SK-N-SH (cell line): Measurements from ENCODE around the gene NTRK3. TPM values are rescaled to one million over a fixed set of nuclear protein-coding genes. Genes with fewer than 3 reads are reported as not detected.

Experiments used
- CTCF ChIA-PET: fragments of 300-600, 350-600 bp; formaldehyde crosslinking; extraction: SDS; loops from one replicate; lab custom pipeline; 2021; lab: Yijun Ruan, JAX
- POLR2A ChIA-PET: fragments of 350-600 bp; sonication (Branson Sonifier 250); formaldehyde crosslinking; extraction: SDS; loops from one replicate; lab custom pipeline; 2020; ENCODE audit warnings: antibody characterized with exemption, inconsistent platforms; lab: Yijun Ruan, JAX
- DNase-seq: peaks from one replicate; pipeline ENCODE4 v3.0.0; 2012
- H2AFZ ChIP-seq: fragments of 200-600 bp; sonication (generic); 2 replicates; pipeline ENCODE4 v1.8.1; 2016; ENCODE audit warnings: antibody characterized with exemption, mild to moderate bottlenecking, low read depth
- H3F3A ChIP-seq: fragments of 200-600 bp; sonication (generic); replicated peaks from 2 replicates; pipeline ENCODE3; 2016; ENCODE audit warnings: antibody characterized with exemption, mild to moderate bottlenecking; ENCODE audit not compliant: insufficient read depth
- H3K27ac ChIP-seq, 2 experiments: fragments of 200-500 bp in 1 of 2; fragments of 200-600 bp in 1 of 2; sonication (Bioruptor generic) in 1 of 2; sonication (generic), shearing (Covaris generic) in 1 of 2; 2 replicates each; pipeline versions ENCODE4 v1.5.1 to v1.6.1; 2014 to 2016; ENCODE audit warnings: low read depth in 2 of 2, inconsistent platforms in 1 of 2, low read length in 1 of 2, mild to moderate bottlenecking in 1 of 2, mixed read lengths in 1 of 2
- H3K27me3 ChIP-seq: fragments of 200-600 bp; sonication (generic), shearing (Covaris generic); 2 replicates; pipeline ENCODE4 v1.6.1; 2016; ENCODE audit warnings: mixed run types; ENCODE audit not compliant: insufficient read depth
- H3K36me3 ChIP-seq, 2 experiments: fragments of 200-500 bp in 1 of 2; fragments of 200-600 bp in 1 of 2; sonication (Bioruptor generic) in 1 of 2; sonication (generic) in 1 of 2; replicated peaks in 1 of 2; 2 replicates each; pipeline versions ENCODE3 to v1.5.1; 2014 to 2016; ENCODE audit warnings: low read length in 1 of 2, mild to moderate bottlenecking in 1 of 2; ENCODE audit not compliant: insufficient read depth in 2 of 2, control insufficient read depth in 1 of 2
- H3K4me1 ChIP-seq, 2 experiments: fragments of 200-500 bp in 1 of 2; fragments of 200-600 bp in 1 of 2; sonication (Bioruptor generic) in 1 of 2; sonication (generic), shearing (Covaris generic) in 1 of 2; 2 replicates each; pipeline versions ENCODE4 v1.5.1 to v1.6.1; 2014 to 2016; ENCODE audit warnings: low read depth in 1 of 2, low read length in 1 of 2, mixed run types in 1 of 2; ENCODE audit not compliant: insufficient read depth in 2 of 2, control insufficient read depth in 1 of 2
- H3K4me2 ChIP-seq: fragments of 200-600 bp; sonication (generic), shearing (Covaris generic); 2 replicates; pipeline ENCODE4 v1.6.1; 2017; ENCODE audit warnings: mixed run types
- H3K4me3 ChIP-seq, 2 experiments: fragments of 200-500 bp in 1 of 2; fragments of 200-600 bp in 1 of 2; sonication (Bioruptor generic) in 1 of 2; sonication (generic), shearing (Covaris generic) in 1 of 2; 2 replicates each; pipeline versions ENCODE4 v1.5.1 to v1.8.1; 2014 to 2016; ENCODE audit warnings: low read depth in 2 of 2, inconsistent platforms in 1 of 2, low read length in 1 of 2, mild to moderate bottlenecking in 1 of 2, mixed read lengths in 1 of 2, moderate library complexity in 1 of 2
- H3K79me2 ChIP-seq: fragments of 200-600 bp; sonication (generic); 2 replicates; pipeline ENCODE4 v1.8.1; 2017; ENCODE audit warnings: mild to moderate bottlenecking; ENCODE audit not compliant: insufficient read depth
- H3K9ac ChIP-seq: fragments of 200-600 bp; sonication (generic); 2 replicates; pipeline ENCODE4 v1.6.1; 2017; ENCODE audit warnings: mixed run types
- H3K9me2 ChIP-seq: fragments of 200-600 bp; sonication (generic); 2 replicates; pipeline ENCODE4 v1.6.1; 2017; ENCODE audit warnings: mixed run types
- H3K9me3 ChIP-seq: fragments of 200-600 bp; sonication (generic); 2 replicates; pipeline ENCODE4 v1.6.1; 2017; ENCODE audit warnings: mixed run types, mild to moderate bottlenecking, moderate library complexity
- H4K20me1 ChIP-seq: fragments of 200-600 bp; sonication (generic); 2 replicates; pipeline ENCODE4 v1.6.1; 2017; ENCODE audit warnings: mild to moderate bottlenecking, mixed run types; ENCODE audit not compliant: insufficient read depth
- CHD2 ChIP-seq: fragments of 150-350 bp; IDR thresholded peaks from 2 replicates; pipeline ENCODE4 v1.6.1; 2018; ENCODE audit warnings: low read length; ENCODE audit not compliant: partially characterized antibody
- ELF1 ChIP-seq: IDR thresholded peaks from 2 replicates; pipeline ENCODE4 v1.4.0; 2012
- EP300 ChIP-seq, 2 experiments: IDR thresholded peaks; 2 replicates each; pipeline versions ENCODE4 v1.4.0 to v1.6.1; 2012; ENCODE audit warnings: borderline replicate concordance in 1 of 2, low read depth in 1 of 2, low read length in 1 of 2
- EZH2phosphoT487 ChIP-seq: fragments of 200-600 bp; sonication (generic); IDR thresholded peaks from 2 replicates; pipeline ENCODE4 v1.6.1; 2017; ENCODE audit warnings: low read depth, mixed run types, mild to moderate bottlenecking, antibody characterized with exemption, moderate library complexity, borderline replicate concordance
- GATA2 ChIP-seq: sonication (generic); formaldehyde crosslinking; IDR thresholded peaks from 2 replicates; pipeline ENCODE4 v1.5.0; 2020; ENCODE audit warnings: mild to moderate bottlenecking, missing genetic modification reagents
- JUND ChIP-seq: IDR thresholded peaks from 2 replicates; pipeline ENCODE4 v1.4.0; 2012
- RAD21 ChIP-seq: IDR thresholded peaks from 2 replicates; pipeline ENCODE4 v1.6.1; 2012; ENCODE audit warnings: mild to moderate bottlenecking, low read length
- RCOR1 ChIP-seq: fragments of 150-350 bp; IDR thresholded peaks from 2 replicates; pipeline ENCODE4 v1.6.1; 2017; ENCODE audit warnings: antibody characterized with exemption, low read length
- SIN3A ChIP-seq: IDR thresholded peaks from 2 replicates; pipeline ENCODE4 v1.6.1; 2012; ENCODE audit warnings: low read depth, mild to moderate bottlenecking, low read length, moderate library complexity, borderline replicate concordance
- SMC3 ChIP-seq: IDR thresholded peaks from 2 replicates; pipeline ENCODE4 v1.6.1; 2012; ENCODE audit warnings: low read depth, low read length, improper control_type of control experiment
- TEAD4 ChIP-seq: IDR thresholded peaks from 2 replicates; pipeline ENCODE4 v1.4.0; 2012; ENCODE audit warnings: mild to moderate bottlenecking, borderline replicate concordance; ENCODE audit not compliant: insufficient read depth
- YY1 ChIP-seq: IDR thresholded peaks from 2 replicates; pipeline ENCODE4 v1.4.0; 2012; ENCODE audit warnings: low read depth, mild to moderate bottlenecking
- WGBS: methylation state at CpG from one replicate; pipeline ENCODE4 v1.1.6; 2017; ENCODE audit warnings: low lambda C conversion rate; 5-methylcytosine and 5-hydroxymethylcytosine counted together
- polyA plus RNA-seq, 3 experiments: library from polyadenylated mRNA; depleted of rRNA; stranded (reverse); fragments of >200 nt; gene quantifications; 2 replicates each; pipeline ENCODE4 v1.2.3, GENCODE V29; 2012
- TF ChIP-seq, protein P1 (sequence below): IDR thresholded peaks from 2 replicates; pipeline ENCODE4 v1.6.1; 2012; ENCODE audit warnings: mild to moderate bottlenecking, low read depth, low read length, moderate library complexity
- TF ChIP-seq, protein P2 (sequence below): fragments of 150-350 bp; IDR thresholded peaks from 2 replicates; pipeline ENCODE4 v1.6.1; 2016; ENCODE audit warnings: mild to moderate bottlenecking, low read depth, low read length
- TF ChIP-seq, protein P3 (sequence below): IDR thresholded peaks from 2 replicates; pipeline ENCODE4; 2012

NTRK3 gene
- polyA plus RNA-seq, 1 of the 3 experiments (the other 2 are of a cell fraction), result 2.6 TPM

DNA sequence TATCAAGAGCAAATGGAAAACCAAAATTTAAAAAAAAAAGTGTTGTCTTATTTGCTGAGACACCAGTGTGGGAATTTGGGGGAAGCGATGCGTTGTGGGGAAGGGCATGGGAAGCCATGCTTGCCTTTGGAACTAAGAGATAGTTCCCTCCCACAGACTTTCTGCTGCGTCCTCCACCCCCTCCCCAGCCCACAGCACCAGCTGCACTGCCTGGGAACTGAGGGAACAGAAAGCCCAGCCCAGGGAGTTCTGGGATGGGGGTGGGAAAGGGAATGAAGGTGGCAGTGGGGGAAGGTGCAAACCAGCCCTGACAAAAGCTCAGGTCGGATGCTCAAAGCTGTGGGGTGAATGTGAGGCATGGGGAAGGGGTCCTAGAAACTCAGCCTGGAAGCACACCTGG, 8.1 kb upstream of the NTRK3 start (continued):
- TF ChIP-seq, protein P1, sequence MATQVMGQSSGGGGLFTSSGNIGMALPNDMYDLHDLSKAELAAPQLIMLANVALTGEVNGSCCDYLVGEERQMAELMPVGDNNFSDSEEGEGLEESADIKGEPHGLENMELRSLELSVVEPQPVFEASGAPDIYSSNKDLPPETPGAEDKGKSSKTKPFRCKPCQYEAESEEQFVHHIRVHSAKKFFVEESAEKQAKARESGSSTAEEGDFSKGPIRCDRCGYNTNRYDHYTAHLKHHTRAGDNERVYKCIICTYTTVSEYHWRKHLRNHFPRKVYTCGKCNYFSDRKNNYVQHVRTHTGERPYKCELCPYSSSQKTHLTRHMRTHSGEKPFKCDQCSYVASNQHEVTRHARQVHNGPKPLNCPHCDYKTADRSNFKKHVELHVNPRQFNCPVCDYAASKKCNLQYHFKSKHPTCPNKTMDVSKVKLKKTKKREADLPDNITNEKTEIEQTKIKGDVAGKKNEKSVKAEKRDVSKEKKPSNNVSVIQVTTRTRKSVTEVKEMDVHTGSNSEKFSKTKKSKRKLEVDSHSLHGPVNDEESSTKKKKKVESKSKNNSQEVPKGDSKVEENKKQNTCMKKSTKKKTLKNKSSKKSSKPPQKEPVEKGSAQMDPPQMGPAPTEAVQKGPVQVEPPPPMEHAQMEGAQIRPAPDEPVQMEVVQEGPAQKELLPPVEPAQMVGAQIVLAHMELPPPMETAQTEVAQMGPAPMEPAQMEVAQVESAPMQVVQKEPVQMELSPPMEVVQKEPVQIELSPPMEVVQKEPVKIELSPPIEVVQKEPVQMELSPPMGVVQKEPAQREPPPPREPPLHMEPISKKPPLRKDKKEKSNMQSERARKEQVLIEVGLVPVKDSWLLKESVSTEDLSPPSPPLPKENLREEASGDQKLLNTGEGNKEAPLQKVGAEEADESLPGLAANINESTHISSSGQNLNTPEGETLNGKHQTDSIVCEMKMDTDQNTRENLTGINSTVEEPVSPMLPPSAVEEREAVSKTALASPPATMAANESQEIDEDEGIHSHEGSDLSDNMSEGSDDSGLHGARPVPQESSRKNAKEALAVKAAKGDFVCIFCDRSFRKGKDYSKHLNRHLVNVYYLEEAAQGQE, result no peak

DNA sequence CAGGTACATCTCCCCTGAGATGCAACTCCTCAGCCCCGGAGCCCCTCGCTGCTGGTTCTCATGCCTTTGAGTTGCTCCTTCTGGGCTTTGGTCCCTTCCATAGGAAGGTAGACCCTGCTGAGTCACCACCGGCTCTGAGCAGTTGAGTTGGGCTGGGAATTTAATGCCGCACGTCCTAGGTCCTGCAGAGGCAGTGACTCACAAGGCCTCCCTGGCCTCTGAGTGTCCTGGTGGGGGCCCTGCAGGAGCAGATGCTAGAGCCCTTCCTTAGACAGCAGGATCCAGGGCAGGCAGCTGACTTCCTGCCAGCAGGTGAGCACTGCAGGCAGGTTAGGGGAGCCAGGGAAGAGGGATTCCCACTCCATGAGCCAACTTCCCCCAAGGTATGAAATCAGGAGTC, 5.5 kb upstream of the NTRK3 start:
- POLR2A ChIA-PET, result no interaction called here
- Histone ChIP-seq H3K4me1 (peaks cover 0 to 9% of the 10 kb centered on the region in 2 experiments; a peak in 1 of 4 replicates), H3K9me3 (no peaks in the 10 kb centered on the region), H3K4me2 (no peak overlapping the region), H4K20me1 (no peaks in the 10 kb centered on the region), H2AFZ (no peak overlapping the region), H3K9me2 (no peaks in the 10 kb centered on the region), H3F3A (no peaks in the 10 kb centered on the region), H3K27ac (no peak overlapping the region), H3K79me2 (no peaks in the 10 kb centered on the region), H3K27me3 (peaks cover 24% of the 10 kb centered on the region; the same call in 1 of the 2 replicates), H3K9ac (no peak overlapping the region), H3K36me3 (no peaks in the 10 kb centered on the region), H3K4me3 (no peak overlapping the region)
- TF ChIP-seq EZH2phosphoT487 (no peak), YY1 (no peak), EP300 (IDR thresholded peaks at IDR 0.05; ENCODE audit: borderline replicate concordance in 1 of 2, low read depth in 1 of 2, low read length in 1 of 2) (no peak), ELF1 (no peak), SIN3A (no peak), TEAD4 (no peak), JUND (no peak), SMC3 (no peak), RAD21 (no peak), CHD2 (no peak), RCOR1 (no peak), GATA2 (no peak)
- TF ChIP-seq, protein P2, sequence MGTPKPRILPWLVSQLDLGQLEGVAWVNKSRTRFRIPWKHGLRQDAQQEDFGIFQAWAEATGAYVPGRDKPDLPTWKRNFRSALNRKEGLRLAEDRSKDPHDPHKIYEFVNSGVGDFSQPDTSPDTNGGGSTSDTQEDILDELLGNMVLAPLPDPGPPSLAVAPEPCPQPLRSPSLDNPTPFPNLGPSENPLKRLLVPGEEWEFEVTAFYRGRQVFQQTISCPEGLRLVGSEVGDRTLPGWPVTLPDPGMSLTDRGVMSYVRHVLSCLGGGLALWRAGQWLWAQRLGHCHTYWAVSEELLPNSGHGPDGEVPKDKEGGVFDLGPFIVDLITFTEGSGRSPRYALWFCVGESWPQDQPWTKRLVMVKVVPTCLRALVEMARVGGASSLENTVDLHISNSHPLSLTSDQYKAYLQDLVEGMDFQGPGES, result no peak
- TF ChIP-seq, protein P3, sequence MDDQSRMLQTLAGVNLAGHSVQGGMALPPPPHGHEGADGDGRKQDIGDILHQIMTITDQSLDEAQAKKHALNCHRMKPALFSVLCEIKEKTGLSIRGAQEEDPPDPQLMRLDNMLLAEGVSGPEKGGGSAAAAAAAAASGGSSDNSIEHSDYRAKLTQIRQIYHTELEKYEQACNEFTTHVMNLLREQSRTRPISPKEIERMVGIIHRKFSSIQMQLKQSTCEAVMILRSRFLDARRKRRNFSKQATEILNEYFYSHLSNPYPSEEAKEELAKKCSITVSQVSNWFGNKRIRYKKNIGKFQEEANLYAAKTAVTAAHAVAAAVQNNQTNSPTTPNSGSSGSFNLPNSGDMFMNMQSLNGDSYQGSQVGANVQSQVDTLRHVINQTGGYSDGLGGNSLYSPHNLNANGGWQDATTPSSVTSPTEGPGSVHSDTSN, result no peak
- CTCF ChIA-PET, result interaction anchor here (0.9 to 7.0 kb wide), 6 partner anchors 12 to 1346 kb away, joined by 3 to 54 read pairs (median 14); no protein-coding TSS in a partner anchor
- 28% methylated on average over 2 of the region's 5 CpGs for WGBS
- DNase-seq, result no peak
